ENCODE results near the gene MYL4. TPM values are rescaled to one million over a fixed set of nuclear protein-coding genes. Genes with fewer than 3 reads are reported as not detected.

Gene MYL4
- total RNA-seq, 1 experiment from 2014 or later: 0.49 TPM

DNA sequence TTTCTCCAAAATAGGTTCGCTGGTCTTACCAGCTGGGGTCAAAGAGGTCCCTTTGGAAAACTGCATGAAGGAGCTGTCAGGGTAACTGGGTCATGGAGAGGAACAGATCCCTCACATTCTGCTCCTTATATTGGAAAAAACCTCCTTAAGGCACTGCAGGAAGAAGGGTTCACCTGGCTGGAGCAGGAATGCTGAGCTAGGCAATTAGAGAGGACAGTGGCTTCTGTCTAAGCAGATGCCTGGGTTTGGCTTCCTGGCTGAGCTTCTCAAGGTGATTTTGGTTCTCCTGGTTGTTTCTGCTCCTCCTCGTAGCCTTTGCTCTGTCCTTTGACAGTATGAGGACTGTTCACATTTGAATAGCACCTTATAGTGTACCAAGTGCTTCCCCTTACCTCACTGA, 64.1 kb downstream of the MYL4 start:
- ATAC-seq: no peak
- no peak for DNase-seq (ENCODE audit: low read depth, low spot score)
- Histone ChIP-seq H3K27me3 (ENCODE audit: control insufficient read depth, insufficient read depth, low read length) (no peaks in the 10 kb centered on the region), H3K36me3 (ENCODE audit: control insufficient read depth, insufficient read depth, low read length) (no peaks in the 10 kb centered on the region), H3K4me1 (ENCODE audit: control insufficient read depth, insufficient read depth, low read length) (peaks cover 13% of the 10 kb centered on the region), H3K9me3 (ENCODE audit: control insufficient read depth, insufficient read depth, low read depth, low read length) (no peaks in the 10 kb centered on the region), H3K27ac (ENCODE audit: low read length) (no peak overlapping the region), H3K4me3 (ENCODE audit: low read depth in 2 of 2, low read length in 2 of 2) (no peak overlapping the region)
- intact Hi-C loops (cut with micrococcal nuclease; ENCODE audit: unreplicated experiment): no loop called here
- TF ChIP-seq, protein P1, sequence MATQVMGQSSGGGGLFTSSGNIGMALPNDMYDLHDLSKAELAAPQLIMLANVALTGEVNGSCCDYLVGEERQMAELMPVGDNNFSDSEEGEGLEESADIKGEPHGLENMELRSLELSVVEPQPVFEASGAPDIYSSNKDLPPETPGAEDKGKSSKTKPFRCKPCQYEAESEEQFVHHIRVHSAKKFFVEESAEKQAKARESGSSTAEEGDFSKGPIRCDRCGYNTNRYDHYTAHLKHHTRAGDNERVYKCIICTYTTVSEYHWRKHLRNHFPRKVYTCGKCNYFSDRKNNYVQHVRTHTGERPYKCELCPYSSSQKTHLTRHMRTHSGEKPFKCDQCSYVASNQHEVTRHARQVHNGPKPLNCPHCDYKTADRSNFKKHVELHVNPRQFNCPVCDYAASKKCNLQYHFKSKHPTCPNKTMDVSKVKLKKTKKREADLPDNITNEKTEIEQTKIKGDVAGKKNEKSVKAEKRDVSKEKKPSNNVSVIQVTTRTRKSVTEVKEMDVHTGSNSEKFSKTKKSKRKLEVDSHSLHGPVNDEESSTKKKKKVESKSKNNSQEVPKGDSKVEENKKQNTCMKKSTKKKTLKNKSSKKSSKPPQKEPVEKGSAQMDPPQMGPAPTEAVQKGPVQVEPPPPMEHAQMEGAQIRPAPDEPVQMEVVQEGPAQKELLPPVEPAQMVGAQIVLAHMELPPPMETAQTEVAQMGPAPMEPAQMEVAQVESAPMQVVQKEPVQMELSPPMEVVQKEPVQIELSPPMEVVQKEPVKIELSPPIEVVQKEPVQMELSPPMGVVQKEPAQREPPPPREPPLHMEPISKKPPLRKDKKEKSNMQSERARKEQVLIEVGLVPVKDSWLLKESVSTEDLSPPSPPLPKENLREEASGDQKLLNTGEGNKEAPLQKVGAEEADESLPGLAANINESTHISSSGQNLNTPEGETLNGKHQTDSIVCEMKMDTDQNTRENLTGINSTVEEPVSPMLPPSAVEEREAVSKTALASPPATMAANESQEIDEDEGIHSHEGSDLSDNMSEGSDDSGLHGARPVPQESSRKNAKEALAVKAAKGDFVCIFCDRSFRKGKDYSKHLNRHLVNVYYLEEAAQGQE (IDR thresholded peaks at IDR 0.05; ENCODE audit: insufficient read depth in 1 of 2, low read depth in 2 of 2, low read length in 1 of 2): no peak
- TF ChIP-seq SIN3A (IDR thresholded peaks at IDR 0.05; ENCODE audit: borderline replicate concordance, insufficient read depth, low read depth, low read length) (no peak), POLR2AphosphoS5 (IDR thresholded peaks at IDR 0.05; ENCODE audit: low read depth, low read length) (no peak), TCF7L2 (IDR thresholded peaks at IDR 0.05; ENCODE audit: low read depth, low read length) (no peak)
- TF ChIP-seq, protein P2, sequence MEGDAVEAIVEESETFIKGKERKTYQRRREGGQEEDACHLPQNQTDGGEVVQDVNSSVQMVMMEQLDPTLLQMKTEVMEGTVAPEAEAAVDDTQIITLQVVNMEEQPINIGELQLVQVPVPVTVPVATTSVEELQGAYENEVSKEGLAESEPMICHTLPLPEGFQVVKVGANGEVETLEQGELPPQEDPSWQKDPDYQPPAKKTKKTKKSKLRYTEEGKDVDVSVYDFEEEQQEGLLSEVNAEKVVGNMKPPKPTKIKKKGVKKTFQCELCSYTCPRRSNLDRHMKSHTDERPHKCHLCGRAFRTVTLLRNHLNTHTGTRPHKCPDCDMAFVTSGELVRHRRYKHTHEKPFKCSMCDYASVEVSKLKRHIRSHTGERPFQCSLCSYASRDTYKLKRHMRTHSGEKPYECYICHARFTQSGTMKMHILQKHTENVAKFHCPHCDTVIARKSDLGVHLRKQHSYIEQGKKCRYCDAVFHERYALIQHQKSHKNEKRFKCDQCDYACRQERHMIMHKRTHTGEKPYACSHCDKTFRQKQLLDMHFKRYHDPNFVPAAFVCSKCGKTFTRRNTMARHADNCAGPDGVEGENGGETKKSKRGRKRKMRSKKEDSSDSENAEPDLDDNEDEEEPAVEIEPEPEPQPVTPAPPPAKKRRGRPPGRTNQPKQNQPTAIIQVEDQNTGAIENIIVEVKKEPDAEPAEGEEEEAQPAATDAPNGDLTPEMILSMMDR (IDR thresholded peaks at IDR 0.05): no peak
- in situ Hi-C loops (cut with HindIII; ENCODE audit: low pct_unique_long_range_greater_than_20kb, low sequenced_read_pairs): no loop called here
- POLR2A ChIA-PET: no interaction called here
- no TSS peak for BruUV-seq (replicated peaks)
- CTCF ChIA-PET: no interaction called here

Other genes with a start within 250 kb of the MYL4 start
- gene RPRML, start 230.1 kb upstream of the MYL4 start, total RNA-seq (2021; ENCODE audit: unreplicated experiment): 0.54 TPM
- 97.5 TPM for gene CDC27, start 20.1 kb upstream of the MYL4 start, total RNA-seq (2021; ENCODE audit: unreplicated experiment)
- gene ITGB3, start 44.5 kb downstream of the MYL4 start, total RNA-seq (2021; ENCODE audit: unreplicated experiment): 17.6 TPM
- gene EFCAB13, start 114.6 kb downstream of the MYL4 start, total RNA-seq (2021; ENCODE audit: unreplicated experiment): 7.1 TPM